ENCODE data around the gene VAMP5. TPM values are rescaled to one million over a fixed set of nuclear protein-coding genes. Genes with fewer than 3 reads are reported as not detected.
A peak's percentile ranks its signal among the peaks of the same experiment; 100 is the strongest.
"Not testable (repeated sequence)": the region's sequence is repeated elsewhere in the genome, so short reads cannot be mapped to it uniquely, and the experiment has no call there.

VAMP5 gene
- total RNA-seq, 4 donors from 2014 or later = 39.6 to 91.6 (median 55.6) TPM

DNA sequence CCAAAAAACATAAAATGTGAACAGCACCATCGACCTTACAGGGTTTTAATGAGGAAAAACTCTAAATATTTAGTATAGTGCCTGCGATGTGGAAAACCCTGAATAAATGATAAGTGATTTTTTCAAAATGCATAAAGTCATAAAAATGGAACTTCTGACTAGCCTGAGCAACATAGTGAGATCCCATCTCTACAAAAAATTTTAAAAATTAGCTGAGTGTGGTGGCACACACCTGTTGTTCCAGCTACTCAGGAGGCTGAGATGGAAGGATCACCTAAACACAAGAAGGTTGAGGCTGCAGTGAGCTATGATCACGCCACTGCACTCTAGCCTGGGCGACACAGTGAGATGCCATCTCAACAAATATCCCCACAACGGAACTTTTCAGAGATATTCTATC is 27.1 kb upstream of the VAMP5 start:
- 91 to 98% methylated on average over 5 of the region's 5 CpGs for WGBS, 2 donors
- Histone ChIP-seq H3K9me3 (no peaks in the 10 kb centered on the region), H3K4me3 (no peak overlapping the region), H3K4me1 (peaks cover 0 to 28% (median 17%) of the 10 kb centered on the region in 4 donors), H3K27ac (no peak overlapping the region), H3K27me3 (no peaks in the 10 kb centered on the region), H3K36me3 (peaks cover 2 to 69% (median 11%) of the 10 kb centered on the region in 3 donors)
- TF ChIP-seq POLR2A (IDR thresholded peaks at IDR 0.05) (no peak), EP300 (IDR thresholded peaks at IDR 0.05) (no peak)
- TF ChIP-seq, protein P1, sequence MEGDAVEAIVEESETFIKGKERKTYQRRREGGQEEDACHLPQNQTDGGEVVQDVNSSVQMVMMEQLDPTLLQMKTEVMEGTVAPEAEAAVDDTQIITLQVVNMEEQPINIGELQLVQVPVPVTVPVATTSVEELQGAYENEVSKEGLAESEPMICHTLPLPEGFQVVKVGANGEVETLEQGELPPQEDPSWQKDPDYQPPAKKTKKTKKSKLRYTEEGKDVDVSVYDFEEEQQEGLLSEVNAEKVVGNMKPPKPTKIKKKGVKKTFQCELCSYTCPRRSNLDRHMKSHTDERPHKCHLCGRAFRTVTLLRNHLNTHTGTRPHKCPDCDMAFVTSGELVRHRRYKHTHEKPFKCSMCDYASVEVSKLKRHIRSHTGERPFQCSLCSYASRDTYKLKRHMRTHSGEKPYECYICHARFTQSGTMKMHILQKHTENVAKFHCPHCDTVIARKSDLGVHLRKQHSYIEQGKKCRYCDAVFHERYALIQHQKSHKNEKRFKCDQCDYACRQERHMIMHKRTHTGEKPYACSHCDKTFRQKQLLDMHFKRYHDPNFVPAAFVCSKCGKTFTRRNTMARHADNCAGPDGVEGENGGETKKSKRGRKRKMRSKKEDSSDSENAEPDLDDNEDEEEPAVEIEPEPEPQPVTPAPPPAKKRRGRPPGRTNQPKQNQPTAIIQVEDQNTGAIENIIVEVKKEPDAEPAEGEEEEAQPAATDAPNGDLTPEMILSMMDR (IDR thresholded peaks at IDR 0.05) = no peak
- no peak for DNase-seq (ENCODE audit: low spot score in 2 of 2)

DNA sequence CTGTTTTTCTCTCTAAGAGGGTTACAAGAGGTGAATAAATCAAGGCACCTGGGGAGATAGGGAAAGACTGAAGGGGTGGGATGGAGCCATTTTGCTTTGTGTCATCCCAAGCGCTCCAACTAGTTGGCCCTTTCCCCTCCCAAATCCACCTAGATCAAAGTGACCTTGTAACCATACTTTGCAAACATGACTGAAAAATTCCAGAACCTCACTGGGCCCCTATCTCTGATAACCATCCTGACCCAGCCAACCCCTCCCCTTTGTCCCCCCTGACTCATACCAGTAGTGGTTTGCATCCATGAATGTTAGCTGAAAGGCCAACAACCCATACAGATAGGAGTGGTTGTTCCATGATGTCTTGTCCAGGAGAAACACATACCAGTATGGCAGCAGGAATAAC is 26.1 kb upstream of the VAMP5 start:
- Histone ChIP-seq H3K36me3 (peaks cover under 1 to 59% (median 3%) of the 10 kb centered on the region in 3 donors), H3K4me1 (peaks cover 0 to 30% (median 17%) of the 10 kb centered on the region in 4 donors), H3K9me3 (no peaks in the 10 kb centered on the region), H3K27me3 (no peaks in the 10 kb centered on the region), H3K4me3 (no peak overlapping the region), H3K27ac (no peak overlapping the region)
- DNase-seq (ENCODE audit: low spot score in 2 of 2) = no peak
- WGBS, 2 donors = 94 to 96% methylated on average over 1 of the region's 1 CpG
- TF ChIP-seq EP300 (IDR thresholded peaks at IDR 0.05) (no peak), POLR2A (IDR thresholded peaks at IDR 0.05) (no peak)
- TF ChIP-seq, protein P1 (IDR thresholded peaks at IDR 0.05) = no peak

DNA sequence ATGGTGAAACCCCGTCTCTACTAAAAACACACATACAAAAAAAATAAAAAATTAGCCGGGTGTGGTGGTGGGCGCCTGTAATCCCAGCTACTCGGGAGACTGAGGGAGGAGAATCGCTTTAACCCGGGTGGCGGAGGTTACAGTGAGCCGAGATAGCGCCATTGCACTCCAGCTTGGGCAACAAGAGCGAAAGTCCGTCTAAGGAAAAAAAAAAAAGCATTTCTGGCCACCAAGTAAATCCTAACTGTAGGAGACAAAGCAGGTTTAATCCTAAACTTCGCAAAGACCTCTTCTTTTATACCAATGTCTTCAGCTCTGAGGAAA is 23.9 kb upstream of the VAMP5 start:
- WGBS, 2 donors = 77 to 83% methylated on average over 12 of the region's 12 CpGs
- DNase-seq (ENCODE audit: low spot score in 2 of 2) = not testable (repeated sequence)

DNA sequence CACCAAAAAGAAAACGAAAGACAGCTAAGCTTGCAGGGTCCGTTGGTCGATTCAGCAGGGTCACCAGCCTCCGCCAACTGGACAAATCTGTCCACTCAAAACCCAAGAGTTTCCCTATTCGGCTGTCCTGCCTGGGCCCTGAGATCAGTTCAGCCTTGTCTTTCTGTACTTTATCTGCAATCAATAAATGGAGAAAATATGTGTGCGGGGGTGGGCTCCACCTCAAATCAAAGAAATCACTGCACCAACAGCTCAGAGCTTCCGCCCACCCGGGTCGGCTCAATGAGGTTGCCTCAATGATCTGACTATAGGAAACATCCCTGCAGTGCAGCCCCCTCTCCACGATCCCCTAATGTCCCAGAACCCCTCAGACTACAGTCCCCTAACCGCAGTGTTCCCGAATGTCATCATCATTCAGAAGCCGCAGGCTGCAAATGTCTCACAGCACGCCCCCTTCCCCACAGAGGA is 23.4 kb upstream of the VAMP5 start:
- H3K4me1 ChIP-seq = peaks cover 0 to 30% (median 17%) of the 10 kb centered on the region in 4 donors
- peaks cover 0 to 32% (median 0%) of the 10 kb centered on the region in 3 donors for H3K36me3 ChIP-seq
- H3K4me3 ChIP-seq = peak overlapping the region; percentile 77 to 89 (median 82)
- peak overlapping the region; percentile 80 to 92 (median 90) for H3K27ac ChIP-seq
- no peak for TF ChIP-seq EP300 (IDR thresholded peaks at IDR 0.05)
- TF ChIP-seq POLR2A (IDR thresholded peaks at IDR 0.05) = no peak
- TF ChIP-seq, protein P1 (IDR thresholded peaks at IDR 0.05) = no peak
- H3K9me3 ChIP-seq = no peaks in the 10 kb centered on the region
- H3K27me3 ChIP-seq = no peaks in the 10 kb centered on the region
- 2 to 3% methylated on average over 14 of the region's 14 CpGs for WGBS, 2 donors
- DNase-seq (ENCODE audit: low spot score in 2 of 2) = no peak

More for the DNA sequence above, 23.9 kb upstream of the VAMP5 start:
- peaks cover 0 to 37% (median 0%) of the 10 kb centered on the region in 3 donors for H3K36me3 ChIP-seq
- peaks cover 0 to 30% (median 17%) of the 10 kb centered on the region in 4 donors for H3K4me1 ChIP-seq
- not testable (repeated sequence) for H3K9me3 ChIP-seq, H3K27me3 ChIP-seq
- H3K4me3 ChIP-seq = peak overlapping the region; percentile 77 to 89 (median 82)
- peak overlapping the region in 3 of 4 donors; percentile 89 to 92 (median 92) for H3K27ac ChIP-seq

DNA sequence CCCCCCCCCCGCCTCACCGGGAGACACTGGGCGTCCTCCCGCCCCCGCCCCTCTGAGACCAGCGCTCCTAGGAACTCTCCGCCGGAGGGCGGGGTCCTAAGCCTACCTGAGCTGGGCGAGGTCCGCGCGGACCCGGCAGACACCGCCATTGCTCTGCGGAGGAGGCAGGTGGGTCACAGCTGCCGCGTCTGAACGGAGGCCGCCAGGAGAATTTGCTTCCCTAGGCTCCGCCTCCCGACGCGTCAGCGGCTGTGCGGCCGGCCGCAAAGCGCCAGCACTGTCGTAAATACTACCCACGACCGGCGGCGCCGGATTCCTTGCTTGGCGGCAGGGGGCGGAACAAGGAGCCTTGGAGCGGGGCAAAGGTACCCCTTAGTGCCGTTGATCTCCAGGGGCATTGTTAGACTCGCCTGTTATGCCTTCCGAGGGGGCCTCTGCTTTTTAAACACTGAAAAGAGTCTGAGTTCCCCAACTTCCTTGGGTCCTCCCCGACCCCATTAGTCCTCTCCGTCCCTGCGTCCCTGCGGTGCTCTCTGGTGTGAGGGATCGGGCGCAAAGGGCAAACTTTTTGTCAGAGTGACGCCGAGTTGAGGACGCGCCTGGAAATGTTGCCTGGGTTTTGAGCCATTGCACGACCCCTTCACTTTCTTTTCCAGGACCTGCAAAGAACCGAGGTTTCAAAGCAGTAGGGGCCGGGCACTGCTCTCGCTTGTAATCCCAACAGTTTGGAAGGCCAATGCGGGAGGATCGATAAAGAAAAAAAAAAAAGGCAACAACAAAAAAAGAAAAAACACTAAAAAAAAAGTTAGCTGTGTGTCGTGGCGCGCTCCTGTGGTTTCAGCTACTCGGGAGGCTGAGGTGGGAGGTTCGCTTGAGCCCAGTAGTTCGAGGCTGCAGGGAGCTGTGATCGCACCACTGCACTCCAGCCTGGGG is 22.7 kb upstream of the VAMP5 start, which contains the start of gene GGCX:
Gene GGCX, minus strand, starts transcription at position 214 of the 933 bp plus-strand sequence. Its CDS starts 65 bp downstream, at position 149.
- Histone ChIP-seq H3K9me3 (no peaks in the 10 kb centered on the region), H3K36me3 (peaks cover 0 to 25% (median 0%) of the 10 kb centered on the region in 3 donors), H3K4me3 (peak within 1 kb of the TSS; percentile 77 to 89 (median 82)), H3K4me1 (peaks cover 0 to 30% (median 17%) of the 10 kb centered on the region in 4 donors), H3K27me3 (no peaks in the 10 kb centered on the region), H3K27ac (peak within 1 kb of the TSS; percentile 80 to 92 (median 90))
- DNase-seq (ENCODE audit: low spot score in 2 of 2) = peak; percentile 92
- TF ChIP-seq, protein P1 (IDR thresholded peaks at IDR 0.05) = peak in 4 of 5 experiments; percentile 6 to 85 (median 42)
- peak; percentile 69 to 71 for TF ChIP-seq POLR2A (IDR thresholded peaks at IDR 0.05)
- TF ChIP-seq EP300 (IDR thresholded peaks at IDR 0.05) = peak; percentile 73 to 95
- 4% methylated on average over 51 to 61 of the region's 64 CpGs for WGBS, 2 donors
